ENCODE results near the gene SCRN3.
"Not testable (repeated sequence)": the region's sequence is repeated elsewhere in the genome, so short reads cannot be mapped to it uniquely, and the experiment has no call there.

SCRN3 gene

GRCh38 chr2:174385201-174385600 is 10.3 kb upstream of the SCRN3 start:
- TF ChIP-seq, protein P1, sequence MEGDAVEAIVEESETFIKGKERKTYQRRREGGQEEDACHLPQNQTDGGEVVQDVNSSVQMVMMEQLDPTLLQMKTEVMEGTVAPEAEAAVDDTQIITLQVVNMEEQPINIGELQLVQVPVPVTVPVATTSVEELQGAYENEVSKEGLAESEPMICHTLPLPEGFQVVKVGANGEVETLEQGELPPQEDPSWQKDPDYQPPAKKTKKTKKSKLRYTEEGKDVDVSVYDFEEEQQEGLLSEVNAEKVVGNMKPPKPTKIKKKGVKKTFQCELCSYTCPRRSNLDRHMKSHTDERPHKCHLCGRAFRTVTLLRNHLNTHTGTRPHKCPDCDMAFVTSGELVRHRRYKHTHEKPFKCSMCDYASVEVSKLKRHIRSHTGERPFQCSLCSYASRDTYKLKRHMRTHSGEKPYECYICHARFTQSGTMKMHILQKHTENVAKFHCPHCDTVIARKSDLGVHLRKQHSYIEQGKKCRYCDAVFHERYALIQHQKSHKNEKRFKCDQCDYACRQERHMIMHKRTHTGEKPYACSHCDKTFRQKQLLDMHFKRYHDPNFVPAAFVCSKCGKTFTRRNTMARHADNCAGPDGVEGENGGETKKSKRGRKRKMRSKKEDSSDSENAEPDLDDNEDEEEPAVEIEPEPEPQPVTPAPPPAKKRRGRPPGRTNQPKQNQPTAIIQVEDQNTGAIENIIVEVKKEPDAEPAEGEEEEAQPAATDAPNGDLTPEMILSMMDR (IDR thresholded peaks at IDR 0.05; ENCODE audit: low read depth, low read length), result no peak
- TF ChIP-seq EZH2phosphoT487 (IDR thresholded peaks at IDR 0.05; ENCODE audit: low read depth), result no peak
- peaks cover 8% of the 10 kb centered on the region for H3K4me1 ChIP-seq (ENCODE audit: low read length)
- peaks cover 4% of the 10 kb centered on the region; the same call in 1 of the 2 replicates for H3K9me3 ChIP-seq (ENCODE audit: insufficient read depth, low read length)

DNA sequence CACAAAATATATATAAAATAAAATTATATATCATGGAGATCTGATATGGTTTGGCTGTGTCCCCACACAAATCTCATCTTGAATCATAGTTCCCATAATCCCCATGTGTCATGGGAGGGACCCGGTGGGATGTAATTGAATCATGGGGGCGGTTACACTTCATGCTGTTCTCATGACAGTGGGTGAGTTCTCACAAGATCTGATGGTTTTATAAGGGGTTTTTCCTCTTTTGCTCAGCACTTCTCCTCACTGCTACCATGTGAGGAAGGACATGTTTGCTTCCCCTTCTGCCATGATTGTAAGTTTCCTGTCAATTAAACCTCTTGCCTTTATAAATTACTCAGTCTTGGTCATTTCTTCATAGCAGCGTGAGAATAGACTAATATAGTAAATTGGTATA is 6.8 kb upstream of the SCRN3 start:
- not testable (repeated sequence) for H3K27ac ChIP-seq (ENCODE audit: low read length); H3K4me3 ChIP-seq (ENCODE audit: low read length); H3K27me3 ChIP-seq (ENCODE audit: low read depth, low read length); H2AFZ ChIP-seq (ENCODE audit: low read depth, low read length); H3K9ac ChIP-seq (ENCODE audit: low read length); H3K4me1 ChIP-seq (ENCODE audit: low read length); H3K4me2 ChIP-seq (ENCODE audit: low read length); H3K9me3 ChIP-seq (ENCODE audit: insufficient read depth, low read length); H4K20me1 ChIP-seq (ENCODE audit: insufficient read depth, low read length)
- peaks cover 20% of the 10 kb centered on the region for H3K79me2 ChIP-seq (ENCODE audit: low read length)
- H3K36me3 ChIP-seq (replicated peaks; ENCODE audit: low read depth, low read length), result peaks cover 21% of the 10 kb centered on the region

More at GRCh38 chr2:174385201-174385600, 10.3 kb upstream of the SCRN3 start:
- no peaks in the 10 kb centered on the region for H3K27me3 ChIP-seq (ENCODE audit: low read depth, low read length)
- no peak overlapping the region for H2AFZ ChIP-seq (ENCODE audit: low read depth, low read length)
- no peak overlapping the region for H3K27ac ChIP-seq (ENCODE audit: low read length)
- H3K36me3 ChIP-seq (replicated peaks; ENCODE audit: low read depth, low read length), result peaks cover 25% of the 10 kb centered on the region
- H3K9ac ChIP-seq (ENCODE audit: low read length), result no peak overlapping the region
- no peak overlapping the region for H3K4me3 ChIP-seq (ENCODE audit: low read length)
- H3K79me2 ChIP-seq (ENCODE audit: low read length), result no peaks in the 10 kb centered on the region
- no peak overlapping the region for H3K4me2 ChIP-seq (ENCODE audit: low read length)
- no peaks in the 10 kb centered on the region for H4K20me1 ChIP-seq (ENCODE audit: insufficient read depth, low read length)

- H3K79me2 ChIP-seq (ENCODE audit: low read length), result peaks cover 28% of the 10 kb centered on the region
- H4K20me1 ChIP-seq (ENCODE audit: insufficient read depth, low read length), result peaks cover 5% of the 10 kb centered on the region; the same call in 1 of the 2 replicates
- peaks cover 13% of the 10 kb centered on the region for H3K36me3 ChIP-seq (replicated peaks; ENCODE audit: low read depth, low read length)
- no peak for TF ChIP-seq EZH2phosphoT487 (IDR thresholded peaks at IDR 0.05; ENCODE audit: low read depth)
- H3K27me3 ChIP-seq (ENCODE audit: low read depth, low read length), result no peaks in the 10 kb centered on the region
- H3K4me3 ChIP-seq (ENCODE audit: low read length), result no peak overlapping the region
- no peak overlapping the region for H3K27ac ChIP-seq (ENCODE audit: low read length)
- peaks cover 6% of the 10 kb centered on the region for H3K4me1 ChIP-seq (ENCODE audit: low read length)
- no peaks in the 10 kb centered on the region for H3K9me3 ChIP-seq (ENCODE audit: insufficient read depth, low read length)
- H3K4me2 ChIP-seq (ENCODE audit: low read length), result no peak overlapping the region
- no peak overlapping the region for H3K9ac ChIP-seq (ENCODE audit: low read length)
- H2AFZ ChIP-seq (ENCODE audit: low read depth, low read length), result no peak overlapping the region
Measured at GRCh38 chr2:174389542-174389941, 6.0 kb upstream of the SCRN3 start.

DNA sequence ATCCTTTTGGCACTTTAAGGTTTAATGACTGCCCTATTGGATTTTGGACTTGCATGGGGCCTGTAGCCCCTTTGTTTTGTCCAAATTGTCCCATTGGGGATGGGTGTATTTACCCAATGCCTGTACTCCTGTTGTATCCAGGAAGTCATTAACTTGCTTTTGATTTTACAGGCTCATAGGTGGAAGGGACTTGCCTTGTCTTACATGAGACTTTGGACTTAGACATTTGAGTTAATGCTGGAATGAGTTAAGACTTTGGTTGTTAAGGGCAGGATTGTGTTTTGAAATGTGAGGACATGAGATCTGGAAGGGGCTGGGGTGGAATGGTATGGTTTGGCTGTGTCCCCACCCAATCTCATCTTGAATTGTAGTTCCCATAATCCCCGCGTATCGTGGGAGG is 5.2 kb upstream of the SCRN3 start:
- H3K4me1 ChIP-seq (ENCODE audit: low read length); H3K9ac ChIP-seq (ENCODE audit: low read length); H3K4me2 ChIP-seq (ENCODE audit: low read length); H3K9me3 ChIP-seq (ENCODE audit: insufficient read depth, low read length); H2AFZ ChIP-seq (ENCODE audit: low read depth, low read length); H3K27me3 ChIP-seq (ENCODE audit: low read depth, low read length); H3K4me3 ChIP-seq (ENCODE audit: low read length); H4K20me1 ChIP-seq (ENCODE audit: insufficient read depth, low read length); H3K27ac ChIP-seq (ENCODE audit: low read length): not testable (repeated sequence)
- Histone ChIP-seq H3K79me2 (ENCODE audit: low read length) (peaks cover 35% of the 10 kb centered on the region), H3K36me3 (replicated peaks; ENCODE audit: low read depth, low read length) (peaks cover 13% of the 10 kb centered on the region)

DNA sequence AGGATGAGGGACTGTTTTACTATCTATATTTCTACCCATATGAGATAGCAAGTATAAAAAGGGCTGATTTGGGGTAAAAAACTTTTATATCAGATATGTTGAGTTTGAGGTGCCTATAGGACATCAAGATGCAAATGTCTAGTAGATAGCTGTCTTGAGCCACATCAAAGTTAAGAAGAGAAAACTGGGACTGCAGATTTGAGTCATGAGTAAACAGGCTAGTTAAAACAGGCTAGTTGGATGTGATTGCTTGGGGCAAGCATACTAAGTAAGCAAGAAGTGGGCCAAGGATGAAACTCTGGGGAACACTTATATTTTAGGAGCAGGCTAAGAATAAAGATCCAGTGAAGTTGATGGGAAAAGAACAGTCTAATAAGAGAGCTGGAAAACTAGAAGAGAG is 2.8 kb upstream of the SCRN3 start:
- no peak overlapping the region for H3K27ac ChIP-seq (ENCODE audit: low read length)
- no peaks in the 10 kb centered on the region for H3K36me3 ChIP-seq (replicated peaks; ENCODE audit: low read depth, low read length)
- H3K27me3 ChIP-seq (ENCODE audit: low read depth, low read length), result no peaks in the 10 kb centered on the region
- H3K9me3 ChIP-seq (ENCODE audit: insufficient read depth, low read length), result no peaks in the 10 kb centered on the region
- TF ChIP-seq EZH2phosphoT487 (IDR thresholded peaks at IDR 0.05; ENCODE audit: low read depth), result no peak
- TF ChIP-seq, protein P1 (IDR thresholded peaks at IDR 0.05; ENCODE audit: low read depth, low read length), result no peak
- no peak overlapping the region for H3K4me2 ChIP-seq (ENCODE audit: low read length)
- peaks cover 40% of the 10 kb centered on the region for H3K79me2 ChIP-seq (ENCODE audit: low read length)
- H3K4me3 ChIP-seq (ENCODE audit: low read length), result no peak overlapping the region
- H3K4me1 ChIP-seq (ENCODE audit: low read length), result peaks cover 13% of the 10 kb centered on the region
- H2AFZ ChIP-seq (ENCODE audit: low read depth, low read length), result no peak overlapping the region
- H4K20me1 ChIP-seq (ENCODE audit: insufficient read depth, low read length), result peaks cover 5% of the 10 kb centered on the region; the same call in 1 of the 2 replicates
- H3K9ac ChIP-seq (ENCODE audit: low read length), result no peak overlapping the region

Data from OCI-LY3 (cell line).